GM19395 (cell line): Measurements from ENCODE around the gene LAMC3.

ENCODE experiments used
- ATAC-seq: cut with Tn5 transposase; IDR thresholded peaks from one replicate; pipeline ENCODE4 v1.9.1; 2021; ENCODE audit warnings: mild to moderate bottlenecking, moderate library complexity; ENCODE audit not compliant: unreplicated experiment

The LAMC3 gene

GRCh38 chr9:131011274-131012022, 2.5 kb downstream of the LAMC3 start:
- no peak for ATAC-seq

GRCh38 chr9:131012023-131012334, 3.0 kb downstream of the LAMC3 start:
- ATAC-seq = no peak

GRCh38 chr9:131012396-131012917, 3.5 kb downstream of the LAMC3 start:
- ATAC-seq = no peak

GRCh38 chr9:131013015-131013755, 4.2 kb downstream of the LAMC3 start:
- ATAC-seq = no peak

- no peak for ATAC-seq
Observed at GRCh38 chr9:131013771-131014676, 5.0 kb downstream of the LAMC3 start.

GRCh38 chr9:131015112-131015511, 6.1 kb downstream of the LAMC3 start:
- ATAC-seq = no peak

- ATAC-seq = no peak
Observed at GRCh38 chr9:131015876-131016397, 7.0 kb downstream of the LAMC3 start.

GRCh38 chr9:131017067-131017466, 8.1 kb downstream of the LAMC3 start:
- ATAC-seq = no peak

GRCh38 chr9:131018621-131019020, 9.6 kb downstream of the LAMC3 start:
- ATAC-seq = no peak

GRCh38 chr9:131019388-131020239, 10.6 kb downstream of the LAMC3 start:
- no peak for ATAC-seq

GRCh38 chr9:131020388-131020787, 11.4 kb downstream of the LAMC3 start:
- no peak for ATAC-seq

GRCh38 chr9:131020862-131021261, 11.9 kb downstream of the LAMC3 start:
- ATAC-seq = no peak

GRCh38 chr9:131021785-131022184, 12.8 kb downstream of the LAMC3 start:
- no peak for ATAC-seq

GRCh38 chr9:131024978-131025868, 16.2 kb downstream of the LAMC3 start:
- ATAC-seq = no peak

GRCh38 chr9:131025953-131026858, 17.2 kb downstream of the LAMC3 start:
- no peak for ATAC-seq

- ATAC-seq = no peak
Observed at GRCh38 chr9:131027048-131027871, 18.3 kb downstream of the LAMC3 start.

GRCh38 chr9:131027872-131028179, 18.9 kb downstream of the LAMC3 start:
- ATAC-seq = no peak
